Measurements from ENCODE around the gene LPA. TPM values are rescaled to one million over a fixed set of nuclear protein-coding genes. Genes with fewer than 3 reads are reported as not detected.
"Not testable (repeated sequence)": the region's sequence is repeated elsewhere in the genome, so short reads cannot be mapped to it uniquely, and the experiment has no call there.

LPA gene
- 0.17 TPM for polyA plus RNA-seq (2012; ENCODE audit: insufficient read depth, insufficient read length, low read depth)

DNA sequence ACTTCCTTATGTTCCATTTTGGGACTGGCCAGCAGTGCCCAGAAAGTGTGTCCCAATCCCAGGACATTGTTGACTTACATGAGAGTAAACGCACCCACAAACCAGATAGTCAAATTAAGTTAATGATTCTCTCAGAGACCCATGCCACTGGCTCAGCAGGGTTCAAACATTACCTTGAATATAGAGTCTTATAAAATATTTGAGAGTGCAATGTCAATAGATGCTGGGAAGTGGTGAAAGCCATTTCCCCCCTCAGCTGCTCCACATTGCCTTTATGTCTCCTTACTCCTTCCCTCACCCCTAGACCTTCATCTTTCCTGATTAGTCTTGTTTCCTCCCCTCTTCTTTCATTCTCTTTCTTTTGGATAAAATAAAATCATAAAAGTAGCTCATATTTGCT, at the start of gene LPA:
TSS of gene LPA (minus strand) at position 78 of the 400 bp plus-strand sequence. CDS start at position 17, 61 bp downstream.
- H3K4me3 ChIP-seq (ENCODE audit: low read depth, low read length); H3K9me3 ChIP-seq; H3K27me3 ChIP-seq; DNase-seq; H3K36me3 ChIP-seq; H3K4me1 ChIP-seq: not testable (repeated sequence)

- not testable (repeated sequence) for H3K4me3 ChIP-seq (ENCODE audit: low read depth, low read length); H3K4me1 ChIP-seq; H3K36me3 ChIP-seq; H3K9me3 ChIP-seq; H3K27me3 ChIP-seq; DNase-seq
Observed at GRCh38 chr6:160708993-160709392, 44.9 kb upstream of the LPA start.

DNA sequence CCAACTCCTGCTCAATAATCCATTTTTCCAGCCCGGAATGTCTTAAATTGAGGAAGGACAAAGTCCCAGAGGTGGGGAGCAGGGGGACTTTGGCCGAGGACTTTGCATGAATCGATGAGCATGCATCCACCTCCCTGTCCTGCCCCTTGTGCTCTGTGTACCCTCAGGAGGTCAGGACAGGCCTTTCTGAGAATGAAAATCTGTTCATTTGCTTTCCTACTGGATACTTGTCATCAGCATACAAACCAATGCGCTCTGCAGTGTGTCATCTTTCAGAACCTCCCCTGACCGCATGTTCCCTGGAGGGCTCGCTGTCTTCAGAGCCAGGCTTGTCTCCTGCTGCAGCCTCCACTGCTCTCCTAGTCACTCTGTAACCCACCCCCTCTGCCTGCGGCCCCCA, 40.6 kb upstream of the LPA start:
- not testable (repeated sequence) for H3K9me3 ChIP-seq; H3K4me1 ChIP-seq; H3K36me3 ChIP-seq; DNase-seq; H3K4me3 ChIP-seq (ENCODE audit: low read depth, low read length); H3K27me3 ChIP-seq

- DNase-seq; H3K4me3 ChIP-seq (ENCODE audit: low read depth, low read length); H3K36me3 ChIP-seq; H3K27me3 ChIP-seq; H3K4me1 ChIP-seq; H3K9me3 ChIP-seq: not testable (repeated sequence)
Observed at GRCh38 chr6:160701918-160702680, 38.0 kb upstream of the LPA start, which contains the start of gene PLG. Gene PLG, plus strand, starts transcription at chr6:160702244. Its CDS starts 61 bp downstream, at chr6:160702305.

DNA sequence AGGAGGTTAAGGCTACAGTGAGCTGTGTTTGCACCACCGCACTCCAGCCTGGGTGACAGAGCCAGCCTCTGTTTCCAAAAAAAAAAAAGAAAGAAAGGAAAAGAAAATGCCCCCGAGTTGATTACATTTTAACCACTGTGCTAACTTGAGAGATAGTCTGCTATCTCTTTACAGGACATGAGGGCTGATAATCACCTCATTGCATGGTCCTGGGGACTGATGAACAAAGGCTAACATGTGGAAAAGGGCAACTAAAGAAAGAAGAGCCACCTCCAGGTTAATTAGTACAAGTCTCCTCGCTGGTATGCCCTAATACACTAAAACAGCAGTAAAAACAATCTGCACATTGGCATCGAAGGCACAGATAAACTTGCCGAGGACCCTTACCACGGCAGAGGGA, 33.8 kb upstream of the LPA start:
- Histone ChIP-seq H3K4me3 (ENCODE audit: low read depth, low read length) (no peak overlapping the region), H3K36me3 (no peaks in the 10 kb centered on the region), H3K4me1 (no peaks in the 10 kb centered on the region), H3K27me3 (no peaks in the 10 kb centered on the region), H3K9me3 (no peaks in the 10 kb centered on the region)
- TF ChIP-seq, protein P1, sequence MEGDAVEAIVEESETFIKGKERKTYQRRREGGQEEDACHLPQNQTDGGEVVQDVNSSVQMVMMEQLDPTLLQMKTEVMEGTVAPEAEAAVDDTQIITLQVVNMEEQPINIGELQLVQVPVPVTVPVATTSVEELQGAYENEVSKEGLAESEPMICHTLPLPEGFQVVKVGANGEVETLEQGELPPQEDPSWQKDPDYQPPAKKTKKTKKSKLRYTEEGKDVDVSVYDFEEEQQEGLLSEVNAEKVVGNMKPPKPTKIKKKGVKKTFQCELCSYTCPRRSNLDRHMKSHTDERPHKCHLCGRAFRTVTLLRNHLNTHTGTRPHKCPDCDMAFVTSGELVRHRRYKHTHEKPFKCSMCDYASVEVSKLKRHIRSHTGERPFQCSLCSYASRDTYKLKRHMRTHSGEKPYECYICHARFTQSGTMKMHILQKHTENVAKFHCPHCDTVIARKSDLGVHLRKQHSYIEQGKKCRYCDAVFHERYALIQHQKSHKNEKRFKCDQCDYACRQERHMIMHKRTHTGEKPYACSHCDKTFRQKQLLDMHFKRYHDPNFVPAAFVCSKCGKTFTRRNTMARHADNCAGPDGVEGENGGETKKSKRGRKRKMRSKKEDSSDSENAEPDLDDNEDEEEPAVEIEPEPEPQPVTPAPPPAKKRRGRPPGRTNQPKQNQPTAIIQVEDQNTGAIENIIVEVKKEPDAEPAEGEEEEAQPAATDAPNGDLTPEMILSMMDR (IDR thresholded peaks at IDR 0.05; ENCODE audit: low read depth, low read length) = no peak
- no peak for DNase-seq

DNA sequence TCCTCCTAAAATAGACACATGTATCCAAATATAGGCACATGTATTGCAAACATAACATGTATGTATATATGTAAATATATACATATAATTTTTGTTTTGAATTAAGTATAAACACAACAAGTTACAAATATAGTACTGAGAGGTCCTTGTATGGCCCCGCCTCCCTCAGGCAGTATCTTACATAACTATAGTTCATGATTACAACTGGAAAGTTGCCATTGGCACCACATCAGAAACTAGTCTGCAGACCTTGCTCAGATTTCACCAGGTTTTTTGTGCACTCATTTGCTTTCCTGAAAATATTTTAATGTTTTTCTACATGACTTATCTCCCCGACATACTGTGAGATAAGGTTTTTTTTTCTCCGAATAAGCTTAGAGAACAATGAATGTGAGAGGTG, 32.8 kb upstream of the LPA start:
- not testable (repeated sequence) for H3K9me3 ChIP-seq; H3K27me3 ChIP-seq; H3K36me3 ChIP-seq; H3K4me1 ChIP-seq; DNase-seq; H3K4me3 ChIP-seq (ENCODE audit: low read depth, low read length)

DNA sequence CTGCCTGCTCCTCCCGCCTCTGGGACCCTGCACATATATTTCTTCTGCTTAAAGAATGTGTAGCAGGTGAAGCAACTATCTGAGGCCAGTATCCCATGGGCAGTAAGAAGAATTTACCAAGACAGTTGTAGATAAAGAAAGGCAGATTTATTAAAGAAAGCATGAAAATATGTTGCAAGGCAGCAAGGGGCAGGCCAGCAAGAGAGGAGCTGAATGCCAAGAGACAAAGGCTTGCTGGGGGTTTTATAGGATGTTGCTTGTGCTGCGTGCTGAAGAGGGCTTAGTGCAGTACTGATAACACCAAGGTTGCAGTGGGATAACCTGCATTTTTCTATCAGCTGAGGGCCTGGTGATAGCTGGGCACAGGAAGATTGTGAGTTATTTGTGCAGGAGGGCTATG, 31.5 kb upstream of the LPA start:
- H3K27me3 ChIP-seq; H3K4me3 ChIP-seq (ENCODE audit: low read depth, low read length); H3K9me3 ChIP-seq; H3K4me1 ChIP-seq; DNase-seq; H3K36me3 ChIP-seq: not testable (repeated sequence)

DNA sequence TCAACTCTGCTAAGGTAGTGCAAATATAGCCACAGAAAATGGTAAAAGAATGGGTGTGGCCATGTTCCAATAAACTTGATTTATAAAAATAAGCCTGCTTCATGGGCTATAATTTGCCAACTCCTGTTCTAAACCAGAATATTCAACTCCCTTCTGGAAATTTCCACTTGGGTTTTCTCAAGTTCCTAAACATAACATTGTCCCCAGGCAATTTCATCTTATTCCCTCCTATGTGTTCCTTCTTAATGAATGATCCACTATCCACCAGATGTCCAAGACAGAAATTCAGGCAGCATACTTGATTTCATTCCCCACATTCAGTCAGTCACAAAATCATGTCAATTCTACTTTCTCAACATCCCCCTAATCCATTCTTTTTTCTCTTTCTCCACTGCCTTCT, 30.9 kb upstream of the LPA start:
- not testable (repeated sequence) for H3K4me3 ChIP-seq (ENCODE audit: low read depth, low read length); H3K4me1 ChIP-seq; H3K36me3 ChIP-seq; H3K27me3 ChIP-seq; H3K9me3 ChIP-seq; DNase-seq

DNA sequence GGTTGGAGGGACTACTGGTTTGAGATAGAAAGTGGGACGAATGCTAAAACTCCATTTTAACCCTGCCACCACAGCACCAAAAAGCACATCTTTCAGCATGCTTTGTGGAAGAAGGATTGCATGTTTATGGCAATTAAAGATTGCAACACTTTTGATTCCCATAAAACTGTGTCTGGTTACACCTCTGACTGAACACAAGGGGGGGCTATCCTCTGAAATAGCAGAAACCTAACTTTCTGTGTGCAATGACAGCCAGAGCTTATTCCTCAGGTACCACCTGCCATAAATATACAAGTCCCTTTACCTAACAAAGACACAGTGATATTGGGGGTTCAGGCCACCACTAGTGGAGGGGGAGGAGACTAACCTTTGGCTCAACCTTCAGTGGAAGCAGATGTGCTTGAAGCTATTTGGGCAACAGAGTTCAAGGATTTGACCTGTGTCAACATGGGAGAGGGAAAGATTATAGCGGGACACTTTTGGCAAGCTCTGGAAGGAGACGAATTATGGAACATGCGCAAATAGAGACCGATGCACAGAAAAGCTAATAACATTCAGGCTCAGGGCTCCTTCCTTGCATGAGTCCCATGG, 28.4 kb upstream of the LPA start:
- no peak overlapping the region for H3K4me3 ChIP-seq (ENCODE audit: low read depth, low read length)

More for the DNA sequence above, 28.4 kb upstream of the LPA start:
- TF ChIP-seq, protein P1 (IDR thresholded peaks at IDR 0.05; ENCODE audit: low read depth, low read length) = no peak
- H3K9me3 ChIP-seq = no peaks in the 10 kb centered on the region
- H3K36me3 ChIP-seq = no peaks in the 10 kb centered on the region
- DNase-seq = no peak
- no peaks in the 10 kb centered on the region for H3K4me1 ChIP-seq
- no peaks in the 10 kb centered on the region for H3K27me3 ChIP-seq

Data from BE2C (cell line).